IPS-15b (cell line): ENCODE measurements around the gene RAPGEF4.
"Not testable (repeated sequence)": the region's sequence is repeated elsewhere in the genome, so short reads cannot be mapped to it uniquely, and the experiment has no call there.

ENCODE experiments used
- H3K27me3 ChIP-seq: one replicate; pipeline ENCODE4 v1.6.1; 2013; ENCODE audit warnings: low read length; ENCODE audit not compliant: control insufficient read depth, insufficient read depth
- H3K36me3 ChIP-seq: one replicate; pipeline ENCODE4 v1.6.1; 2013; ENCODE audit warnings: low read length; ENCODE audit not compliant: control insufficient read depth, insufficient read depth
- H3K4me1 ChIP-seq: one replicate; pipeline ENCODE4 v1.6.1; 2013; ENCODE audit warnings: mild to moderate bottlenecking, low read length; ENCODE audit not compliant: control insufficient read depth, insufficient read depth
- H3K4me3 ChIP-seq: one replicate; pipeline ENCODE4 v1.5.1; 2013; ENCODE audit warnings: low read depth, low read length
- H3K9ac ChIP-seq: one replicate; pipeline ENCODE4 v1.6.1; 2013; ENCODE audit warnings: low read depth, mild to moderate bottlenecking, low read length
- H3K9me3 ChIP-seq: one replicate; pipeline ENCODE4 v1.6.1; 2013; ENCODE audit warnings: mild to moderate bottlenecking, low read length; ENCODE audit not compliant: control insufficient read depth, insufficient read depth

RAPGEF4 gene

GRCh38 chr2:173030561-173031490 lies 295.2 kb downstream of the RAPGEF4 start:
- H3K9ac ChIP-seq: no peak overlapping the region
- H3K27me3 ChIP-seq: no peaks in the 10 kb centered on the region
- H3K4me3 ChIP-seq: no peak overlapping the region
- H3K4me1 ChIP-seq: no peaks in the 10 kb centered on the region
- no peaks in the 10 kb centered on the region for H3K9me3 ChIP-seq
- no peaks in the 10 kb centered on the region for H3K36me3 ChIP-seq

DNA sequence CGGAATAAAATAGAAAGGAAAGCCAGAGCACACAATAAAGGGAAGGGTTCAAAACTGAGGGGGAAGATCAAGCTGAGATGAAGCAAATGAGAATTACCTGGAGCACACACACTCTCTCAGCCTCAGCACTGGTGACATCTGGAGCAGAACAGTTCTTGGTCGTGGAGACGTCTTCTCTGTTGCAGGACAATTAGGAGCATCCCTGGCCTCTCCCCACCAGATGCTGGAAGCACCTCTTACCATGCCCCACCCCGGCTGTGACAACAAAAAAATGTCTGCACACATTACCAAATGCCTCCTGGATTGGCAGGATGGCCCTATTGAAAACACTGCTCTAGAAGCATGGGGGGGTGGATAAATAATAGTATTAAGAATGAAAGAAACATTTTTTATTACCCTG lies 296.4 kb downstream of the RAPGEF4 start:
- Histone ChIP-seq H3K27me3 (no peaks in the 10 kb centered on the region), H3K9me3 (no peaks in the 10 kb centered on the region), H3K4me1 (no peaks in the 10 kb centered on the region), H3K36me3 (no peaks in the 10 kb centered on the region), H3K9ac (no peak overlapping the region), H3K4me3 (no peak overlapping the region)

DNA sequence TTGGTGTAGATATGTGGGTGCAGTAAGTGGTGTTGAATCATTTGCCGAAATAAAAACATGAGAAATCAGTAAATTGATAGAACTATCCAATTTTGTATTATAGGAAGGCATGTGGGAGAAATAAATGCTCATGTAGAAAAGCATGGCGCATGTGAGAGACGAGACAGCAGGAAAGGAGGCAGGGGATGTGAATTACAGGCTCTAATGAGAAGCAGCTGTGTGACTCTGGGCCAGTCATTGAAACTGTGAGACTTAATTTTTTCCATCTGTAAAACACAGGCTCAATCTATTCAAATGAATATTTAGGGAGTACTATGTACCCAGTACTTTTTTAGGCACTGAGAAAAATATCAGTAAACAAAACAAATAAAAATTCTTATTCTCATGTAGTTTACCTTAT lies 297.4 kb downstream of the RAPGEF4 start:
- no peaks in the 10 kb centered on the region for H3K4me1 ChIP-seq
- no peak overlapping the region for H3K9ac ChIP-seq
- no peaks in the 10 kb centered on the region for H3K36me3 ChIP-seq
- no peaks in the 10 kb centered on the region for H3K9me3 ChIP-seq
- no peaks in the 10 kb centered on the region for H3K27me3 ChIP-seq
- H3K4me3 ChIP-seq: no peak overlapping the region

DNA sequence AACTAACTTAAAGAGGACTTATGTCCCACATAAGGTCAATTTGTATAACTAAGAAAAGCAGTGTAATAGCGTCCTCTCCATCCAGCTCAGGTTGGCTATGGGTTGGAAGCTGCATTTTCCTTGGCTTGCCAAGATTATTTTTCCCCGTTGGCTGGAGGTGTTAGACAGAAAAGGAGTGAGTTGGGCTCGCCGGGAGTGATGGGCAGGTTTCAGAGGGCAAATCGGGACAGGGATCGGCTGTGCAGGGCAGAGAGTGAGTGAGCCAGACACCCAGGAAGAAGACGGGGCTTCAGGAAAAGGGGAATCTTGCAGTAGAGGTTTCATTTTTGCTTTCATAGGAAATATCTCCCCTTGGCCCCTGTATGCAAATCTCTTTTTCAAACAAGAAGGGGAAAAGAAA lies 298.5 kb downstream of the RAPGEF4 start:
- Histone ChIP-seq H3K4me3 (no peak overlapping the region), H3K4me1 (no peaks in the 10 kb centered on the region), H3K9me3 (no peaks in the 10 kb centered on the region), H3K36me3 (no peaks in the 10 kb centered on the region), H3K9ac (no peak overlapping the region), H3K27me3 (no peaks in the 10 kb centered on the region)

DNA sequence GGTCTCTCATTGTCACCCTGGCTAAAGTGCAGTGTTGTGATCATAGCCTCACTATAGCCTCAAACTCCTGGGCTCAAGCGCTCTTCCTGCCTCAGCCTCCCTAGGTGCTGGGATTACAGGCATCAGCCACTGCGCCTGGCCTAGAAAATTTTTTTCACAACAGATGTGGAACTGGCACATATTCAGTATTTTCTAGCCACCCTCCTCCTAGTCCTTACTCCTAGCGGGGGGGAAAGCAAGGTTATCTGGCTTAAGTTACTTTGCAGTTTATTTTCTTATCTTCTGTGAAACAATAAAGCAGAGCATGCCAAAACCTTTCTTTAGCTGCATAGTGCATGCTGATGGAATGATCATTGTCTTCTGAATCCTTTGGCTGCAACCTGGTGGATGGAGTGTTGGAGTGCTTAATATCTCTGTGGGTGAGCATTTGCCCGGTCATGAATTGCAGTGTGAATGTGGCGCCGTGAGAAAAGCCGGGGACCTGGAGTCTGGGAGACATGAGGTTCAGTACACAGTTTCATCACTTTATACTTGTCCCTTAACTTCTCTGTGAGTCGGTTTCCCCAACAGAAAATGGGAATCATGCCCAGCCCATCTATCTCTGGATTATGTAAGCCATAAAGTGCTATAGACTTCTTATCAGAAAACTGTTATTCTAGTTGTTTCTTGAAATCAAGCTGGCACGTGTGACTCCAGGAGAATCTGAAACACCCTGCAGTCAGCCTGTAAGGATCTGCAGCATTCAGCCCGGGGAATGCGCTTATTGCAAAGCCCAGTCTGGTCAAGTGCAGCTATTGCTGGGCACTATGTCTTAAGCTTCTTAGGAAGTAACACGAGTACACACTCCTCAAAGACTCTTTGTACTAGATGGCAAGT lies 301.8 kb downstream of the RAPGEF4 start:
- Histone ChIP-seq H3K4me1 (no peaks in the 10 kb centered on the region), H3K9me3 (no peaks in the 10 kb centered on the region), H3K4me3 (no peak overlapping the region), H3K36me3 (no peaks in the 10 kb centered on the region), H3K9ac (no peak overlapping the region), H3K27me3 (no peaks in the 10 kb centered on the region)

- not testable (repeated sequence) for H3K9ac ChIP-seq, H3K9me3 ChIP-seq, H3K27me3 ChIP-seq, H3K36me3 ChIP-seq, H3K4me1 ChIP-seq, H3K4me3 ChIP-seq
These were observed 302.6 kb downstream of the RAPGEF4 start for GRCh38 chr2:173038257-173038656.

- no peak overlapping the region for H3K9ac ChIP-seq
- H3K4me3 ChIP-seq: no peak overlapping the region
- H3K9me3 ChIP-seq: no peaks in the 10 kb centered on the region
- H3K4me1 ChIP-seq: no peaks in the 10 kb centered on the region
- H3K36me3 ChIP-seq: no peaks in the 10 kb centered on the region
- H3K27me3 ChIP-seq: no peaks in the 10 kb centered on the region
These were observed 305.1 kb downstream of the RAPGEF4 start for GRCh38 chr2:173040729-173041128.

DNA sequence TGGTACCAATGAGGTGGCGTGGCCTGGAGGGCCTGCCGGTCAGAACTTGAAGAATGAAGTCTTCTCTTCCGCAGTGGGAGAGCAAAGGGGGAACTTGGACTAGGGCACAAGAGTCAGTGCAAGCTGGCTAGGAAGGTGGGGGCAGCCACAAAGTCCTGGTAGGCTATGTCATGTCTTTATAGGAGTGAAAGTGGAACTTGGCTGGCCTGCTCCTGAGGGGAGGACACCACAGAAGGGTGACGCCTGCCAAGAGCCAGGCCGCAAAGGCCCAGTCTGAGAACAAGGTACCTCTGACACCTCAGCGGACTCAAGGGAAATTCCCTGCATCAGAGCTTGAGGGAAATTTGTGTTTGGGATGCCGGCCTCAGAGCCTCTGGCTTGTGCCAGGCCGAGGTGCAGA lies 307.8 kb downstream of the RAPGEF4 start:
- Histone ChIP-seq H3K27me3 (no peaks in the 10 kb centered on the region), H3K9me3 (no peaks in the 10 kb centered on the region), H3K36me3 (no peaks in the 10 kb centered on the region), H3K4me1 (no peaks in the 10 kb centered on the region), H3K9ac (no peak overlapping the region), H3K4me3 (no peak overlapping the region)

- Histone ChIP-seq H3K9ac (no peak overlapping the region), H3K27me3 (no peaks in the 10 kb centered on the region), H3K4me3 (no peak overlapping the region), H3K9me3 (no peaks in the 10 kb centered on the region), H3K36me3 (no peaks in the 10 kb centered on the region), H3K4me1 (no peaks in the 10 kb centered on the region)
These were observed 308.4 kb downstream of the RAPGEF4 start for GRCh38 chr2:173043897-173044519.

DNA sequence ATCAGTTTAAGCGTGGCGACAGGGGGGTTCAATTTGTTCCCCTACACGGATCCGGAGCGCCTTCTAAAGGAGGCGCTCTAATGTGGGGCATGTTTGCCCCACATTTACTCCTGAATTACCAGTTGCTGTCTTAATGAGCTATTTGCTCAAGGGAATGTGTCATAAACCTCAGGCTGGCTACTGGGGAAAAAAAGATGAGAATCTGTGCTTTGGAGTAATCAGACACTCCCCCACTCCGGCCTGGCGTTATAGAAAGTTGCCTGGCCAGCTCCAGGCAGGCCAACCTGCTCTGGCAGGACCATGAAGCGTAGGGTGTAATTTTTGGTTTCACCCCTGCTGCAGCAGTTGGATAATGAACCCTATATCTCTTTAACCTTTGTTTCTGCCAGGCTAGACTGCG lies 309.0 kb downstream of the RAPGEF4 start:
- H3K9me3 ChIP-seq: no peaks in the 10 kb centered on the region
- no peaks in the 10 kb centered on the region for H3K36me3 ChIP-seq
- no peaks in the 10 kb centered on the region for H3K27me3 ChIP-seq
- H3K4me3 ChIP-seq: no peak overlapping the region
- no peaks in the 10 kb centered on the region for H3K4me1 ChIP-seq
- H3K9ac ChIP-seq: no peak overlapping the region

DNA sequence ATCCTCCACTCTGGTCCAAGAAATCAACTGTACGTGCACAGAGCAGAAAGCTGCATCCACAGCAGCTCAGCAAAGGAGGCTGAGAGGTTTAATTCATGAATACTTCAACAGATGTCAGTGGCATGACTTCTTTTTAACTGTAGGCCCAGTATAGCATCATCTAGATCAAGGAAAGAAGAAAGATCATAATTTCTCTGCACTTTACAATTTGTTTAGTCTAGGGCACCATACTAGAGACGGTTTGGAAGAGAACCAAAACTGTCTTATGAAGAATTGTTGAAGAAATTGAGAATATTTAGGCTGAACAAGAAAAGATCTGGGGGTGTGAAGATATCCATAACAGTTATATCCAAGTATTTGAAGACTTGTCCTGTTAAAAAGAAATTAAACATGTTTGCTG lies 309.5 kb downstream of the RAPGEF4 start:
- Histone ChIP-seq H3K4me3 (no peak overlapping the region), H3K4me1 (no peaks in the 10 kb centered on the region), H3K9ac (no peak overlapping the region), H3K36me3 (no peaks in the 10 kb centered on the region), H3K27me3 (no peaks in the 10 kb centered on the region), H3K9me3 (no peaks in the 10 kb centered on the region)
